GM19043 (cell line): ENCODE data around the gene CUX1.

Source experiments
- ATAC-seq: cut with Tn5 transposase; IDR thresholded peaks from one replicate; pipeline ENCODE4 v1.9.1; 2021; ENCODE audit warnings: low read depth; ENCODE audit not compliant: unreplicated experiment

CUX1 gene, protein sequence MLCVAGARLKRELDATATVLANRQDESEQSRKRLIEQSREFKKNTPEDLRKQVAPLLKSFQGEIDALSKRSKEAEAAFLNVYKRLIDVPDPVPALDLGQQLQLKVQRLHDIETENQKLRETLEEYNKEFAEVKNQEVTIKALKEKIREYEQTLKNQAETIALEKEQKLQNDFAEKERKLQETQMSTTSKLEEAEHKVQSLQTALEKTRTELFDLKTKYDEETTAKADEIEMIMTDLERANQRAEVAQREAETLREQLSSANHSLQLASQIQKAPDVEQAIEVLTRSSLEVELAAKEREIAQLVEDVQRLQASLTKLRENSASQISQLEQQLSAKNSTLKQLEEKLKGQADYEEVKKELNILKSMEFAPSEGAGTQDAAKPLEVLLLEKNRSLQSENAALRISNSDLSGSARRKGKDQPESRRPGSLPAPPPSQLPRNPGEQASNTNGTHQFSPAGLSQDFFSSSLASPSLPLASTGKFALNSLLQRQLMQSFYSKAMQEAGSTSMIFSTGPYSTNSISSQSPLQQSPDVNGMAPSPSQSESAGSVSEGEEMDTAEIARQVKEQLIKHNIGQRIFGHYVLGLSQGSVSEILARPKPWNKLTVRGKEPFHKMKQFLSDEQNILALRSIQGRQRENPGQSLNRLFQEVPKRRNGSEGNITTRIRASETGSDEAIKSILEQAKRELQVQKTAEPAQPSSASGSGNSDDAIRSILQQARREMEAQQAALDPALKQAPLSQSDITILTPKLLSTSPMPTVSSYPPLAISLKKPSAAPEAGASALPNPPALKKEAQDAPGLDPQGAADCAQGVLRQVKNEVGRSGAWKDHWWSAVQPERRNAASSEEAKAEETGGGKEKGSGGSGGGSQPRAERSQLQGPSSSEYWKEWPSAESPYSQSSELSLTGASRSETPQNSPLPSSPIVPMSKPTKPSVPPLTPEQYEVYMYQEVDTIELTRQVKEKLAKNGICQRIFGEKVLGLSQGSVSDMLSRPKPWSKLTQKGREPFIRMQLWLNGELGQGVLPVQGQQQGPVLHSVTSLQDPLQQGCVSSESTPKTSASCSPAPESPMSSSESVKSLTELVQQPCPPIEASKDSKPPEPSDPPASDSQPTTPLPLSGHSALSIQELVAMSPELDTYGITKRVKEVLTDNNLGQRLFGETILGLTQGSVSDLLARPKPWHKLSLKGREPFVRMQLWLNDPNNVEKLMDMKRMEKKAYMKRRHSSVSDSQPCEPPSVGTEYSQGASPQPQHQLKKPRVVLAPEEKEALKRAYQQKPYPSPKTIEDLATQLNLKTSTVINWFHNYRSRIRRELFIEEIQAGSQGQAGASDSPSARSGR (N-terminal part only)

DNA sequence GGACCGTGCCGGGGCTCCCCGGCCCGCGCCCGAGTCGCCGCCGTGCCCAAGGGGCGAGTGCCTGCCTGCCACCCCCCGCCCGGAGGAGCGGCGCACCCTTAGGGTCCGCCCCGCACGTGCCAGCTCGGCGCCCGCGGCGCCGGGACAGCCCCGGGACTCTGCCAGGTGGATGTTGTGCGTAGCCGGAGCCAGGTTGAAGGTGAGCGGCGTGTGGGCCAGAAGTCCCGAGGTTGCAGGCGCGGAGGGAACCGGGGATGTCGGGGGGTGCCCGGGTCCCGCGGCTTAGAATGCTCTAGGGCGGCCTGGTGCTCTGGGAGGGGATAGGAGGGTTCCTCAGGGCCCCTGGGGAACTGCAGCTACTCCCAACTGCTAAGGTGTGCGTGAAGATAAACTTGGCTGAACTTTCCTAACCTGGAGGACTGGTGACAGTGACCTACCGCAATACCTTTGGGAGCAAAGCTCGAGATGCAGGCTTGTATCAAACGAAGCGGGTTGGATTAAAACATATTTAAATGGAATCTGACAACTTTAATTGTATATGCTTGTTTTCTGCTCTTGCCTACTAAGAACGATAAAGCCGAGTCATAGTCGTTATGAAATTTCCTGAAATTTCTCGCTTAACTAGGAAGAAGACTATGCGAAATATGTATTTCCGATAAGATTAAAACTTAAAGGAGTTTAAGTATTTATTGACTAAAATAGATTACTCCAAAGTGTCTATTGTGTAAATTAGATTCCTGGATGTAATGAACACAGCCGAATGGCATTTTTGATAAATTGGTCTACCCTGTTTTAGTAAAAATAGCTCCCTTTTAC lies at the start of gene CUX1:
CUX1 (plus strand) TSS at position 156 of the 816 bp plus-strand sequence; CDS start at position 170, 14 bp downstream.
- no peak for ATAC-seq

DNA sequence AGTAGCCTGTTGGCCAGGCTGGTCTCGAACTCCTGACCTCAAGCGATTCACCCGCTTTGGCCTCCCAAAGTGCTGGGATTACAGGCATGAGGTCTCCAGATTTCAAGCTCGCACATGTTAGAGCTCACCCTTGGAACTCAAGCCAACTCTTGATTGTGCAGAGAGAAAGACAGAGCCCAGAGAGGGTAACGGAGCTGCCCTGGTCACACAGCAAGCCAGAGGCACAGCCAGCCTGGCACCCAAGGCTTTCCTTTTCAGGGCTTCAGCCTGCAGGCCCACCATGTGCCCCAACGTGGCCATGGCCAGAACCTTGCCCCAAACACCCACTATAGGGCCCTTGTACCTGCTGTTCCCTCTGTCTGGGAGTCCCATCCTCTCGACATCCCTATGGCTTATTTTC lies 49.1 kb upstream of the CUX1 start:
- ATAC-seq: no peak

GRCh38 chr7:101770466-101770865 lies 47.0 kb upstream of the CUX1 start:
- no peak for ATAC-seq

DNA sequence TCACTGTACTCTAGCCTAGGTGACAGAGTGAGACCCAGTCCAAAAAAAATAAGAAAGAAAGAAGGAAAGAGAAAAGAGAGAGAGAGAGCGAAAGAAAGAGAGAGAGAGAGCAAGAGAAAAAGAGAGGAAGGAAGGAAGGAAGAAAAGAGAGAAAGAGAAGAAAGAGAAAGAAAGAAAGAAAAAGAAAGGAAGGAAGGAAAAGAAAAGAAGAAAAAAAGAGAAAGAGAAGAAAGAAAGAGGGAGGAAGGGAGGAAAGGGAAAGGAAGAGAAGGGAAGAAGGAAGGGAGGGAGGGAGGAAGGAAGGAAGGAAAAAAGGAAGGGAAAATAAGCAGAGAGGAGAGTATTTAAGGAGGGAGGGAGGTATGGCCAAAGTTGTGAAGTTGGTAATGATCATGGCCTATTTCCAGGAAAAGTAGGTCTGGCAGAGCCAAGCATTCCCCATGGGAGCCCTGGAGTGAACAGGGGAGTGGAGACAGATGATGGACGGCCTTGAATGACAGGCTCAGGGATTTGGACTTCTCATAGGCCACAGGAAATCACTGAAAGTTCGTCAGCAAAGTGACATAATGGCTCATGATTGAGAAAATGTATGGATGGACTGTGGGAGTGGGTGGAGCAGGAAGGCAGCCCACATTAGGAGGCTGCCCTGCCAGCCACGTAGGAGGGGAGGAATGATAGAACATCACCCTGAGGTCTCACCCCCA lies 44.8 kb upstream of the CUX1 start:
- ATAC-seq: no peak

GRCh38 chr7:101775181-101775580 lies 42.2 kb upstream of the CUX1 start:
- no peak for ATAC-seq

GRCh38 chr7:101778026-101778580 lies 39.3 kb upstream of the CUX1 start:
- ATAC-seq: no peak

DNA sequence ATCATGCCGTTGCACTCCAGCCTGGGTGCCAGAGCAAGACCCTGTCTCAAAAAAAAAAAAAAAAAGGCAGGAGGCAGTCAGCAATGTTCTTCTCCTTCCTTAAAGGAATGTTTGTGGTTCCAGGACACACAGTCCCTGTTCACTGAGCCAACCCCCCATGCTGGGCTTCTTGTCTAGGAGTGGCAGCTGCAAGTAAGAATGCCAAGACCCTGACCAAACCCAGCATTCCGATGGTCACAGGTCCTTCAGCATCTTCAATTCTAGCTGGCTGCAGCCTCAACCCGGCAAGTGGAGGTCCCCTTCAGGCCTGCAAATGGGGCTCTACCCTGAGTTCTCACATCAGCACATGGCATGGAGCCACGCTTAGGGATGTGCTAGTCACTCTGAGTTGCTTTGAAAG lies 38.2 kb upstream of the CUX1 start:
- no peak for ATAC-seq

DNA sequence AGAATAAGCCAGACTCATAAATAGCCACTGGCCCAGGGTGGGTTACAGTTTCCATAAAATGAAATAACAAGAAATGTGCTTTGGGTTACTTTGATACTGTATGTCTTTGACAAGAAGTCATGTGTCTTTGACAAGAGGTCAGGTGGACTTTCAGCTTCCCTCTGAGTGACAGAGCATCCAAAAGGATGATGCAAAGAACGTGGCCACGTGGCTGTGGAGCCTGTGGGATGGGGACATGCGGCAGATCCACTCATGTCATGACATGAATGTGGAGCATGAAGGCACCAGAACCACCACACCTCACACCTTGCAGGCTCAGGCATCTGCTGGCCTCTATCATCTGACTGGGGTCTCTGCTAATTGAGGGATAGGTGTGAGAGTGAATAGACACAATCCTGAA lies 37.1 kb upstream of the CUX1 start:
- no peak for ATAC-seq

DNA sequence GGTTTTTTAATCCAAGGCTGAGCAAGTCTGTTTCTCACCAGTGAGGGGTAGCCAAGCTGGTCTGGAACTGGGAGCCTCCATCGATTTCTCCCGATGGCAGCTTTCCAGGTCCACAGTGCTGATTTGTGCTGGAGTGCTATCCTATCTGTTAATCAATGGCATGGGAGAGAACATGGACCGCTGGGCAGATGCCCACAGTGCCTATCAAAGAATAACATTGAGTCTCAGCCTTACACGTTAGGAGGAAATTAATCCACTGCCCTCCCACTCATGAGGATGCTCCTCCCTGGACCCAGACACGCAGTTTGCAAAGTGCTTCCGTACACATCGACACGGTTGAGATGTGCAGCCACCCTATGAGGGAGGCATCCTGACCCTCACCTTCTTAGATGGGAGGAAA lies 36.0 kb upstream of the CUX1 start:
- no peak for ATAC-seq

- ATAC-seq: no peak
These were observed 35.0 kb upstream of the CUX1 start for GRCh38 chr7:101782476-101782875.

GRCh38 chr7:101782896-101783295 lies 34.5 kb upstream of the CUX1 start:
- ATAC-seq: no peak

DNA sequence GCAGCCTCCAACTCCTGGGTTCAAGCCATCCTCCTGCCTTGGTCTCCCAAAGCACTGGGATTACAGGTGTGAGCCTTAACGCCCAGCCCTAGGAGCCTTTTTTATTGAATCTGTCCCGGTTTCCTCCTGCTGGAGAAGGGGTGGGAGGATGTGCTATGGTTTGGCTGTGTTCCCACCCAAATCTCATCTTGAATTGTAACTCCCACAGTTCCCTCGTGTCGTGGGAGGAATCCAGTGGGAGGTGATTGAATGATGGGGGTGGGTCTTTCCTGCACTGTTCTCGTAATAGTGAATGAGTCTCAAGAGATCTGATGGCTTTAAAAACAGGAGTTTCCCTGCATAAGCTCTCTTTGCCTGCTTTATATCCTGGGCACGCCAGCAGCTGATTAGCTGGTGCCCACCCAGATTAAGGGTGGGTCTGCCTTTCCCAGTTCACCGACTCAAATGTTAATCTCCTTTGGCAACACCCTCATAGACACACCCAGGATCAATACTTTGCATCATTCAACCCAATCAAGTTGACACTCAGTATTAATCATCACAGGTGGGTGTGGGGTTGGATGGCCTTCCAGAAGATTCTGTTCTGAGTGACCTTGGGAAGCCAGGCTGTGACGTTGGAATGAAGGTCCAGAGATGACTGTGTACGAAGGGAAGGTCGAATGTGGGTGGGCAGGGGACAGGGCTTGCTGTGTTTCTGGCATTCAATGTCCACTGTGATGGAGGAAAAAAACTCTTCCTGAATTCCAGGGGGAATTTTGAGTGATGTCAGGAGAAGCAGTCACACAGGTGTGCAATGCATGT lies 33.8 kb upstream of the CUX1 start:
- ATAC-seq: no peak

DNA sequence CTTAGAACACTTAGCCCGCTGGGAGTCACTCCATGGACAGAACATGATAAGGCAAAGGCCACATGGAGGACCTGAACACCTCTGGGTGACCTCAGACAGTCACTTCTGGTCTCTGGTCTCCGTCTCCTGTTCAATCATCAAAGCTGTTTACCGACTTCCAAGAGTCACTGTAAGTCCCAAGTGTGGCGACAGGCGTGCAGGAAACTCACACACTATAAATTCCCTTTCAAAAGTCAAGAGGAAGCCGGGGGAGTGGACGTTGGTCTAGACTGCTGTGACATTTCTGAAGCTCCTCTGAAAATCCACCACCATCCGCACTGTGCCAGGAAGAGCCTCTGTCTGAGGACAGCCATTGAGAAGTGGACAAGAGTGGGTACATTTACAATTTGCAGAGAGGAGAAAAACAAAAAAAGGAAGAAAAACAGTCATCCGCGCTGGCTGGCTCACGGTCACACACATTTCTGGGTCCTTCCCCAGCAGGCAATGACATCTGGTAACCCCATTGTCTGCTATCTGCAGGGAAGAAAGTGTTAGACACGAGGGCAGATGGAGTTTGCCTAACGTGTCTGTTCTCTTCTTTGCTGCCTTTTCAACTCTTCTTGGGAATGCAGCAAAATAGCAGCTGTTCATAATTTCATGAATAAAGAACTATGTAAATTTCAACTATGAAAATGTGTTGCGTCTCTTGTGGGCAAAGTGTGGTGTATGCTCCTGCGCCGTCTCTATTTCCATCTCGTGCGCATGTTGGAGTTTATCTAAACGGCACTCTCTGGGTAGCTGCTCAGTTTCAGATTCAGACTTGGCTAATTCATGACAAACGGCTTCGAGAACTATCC lies 32.9 kb upstream of the CUX1 start:
- no peak for ATAC-seq

- ATAC-seq: no peak
These were observed 29.6 kb upstream of the CUX1 start for GRCh38 chr7:101787864-101788263.

- ATAC-seq: no peak
These were observed 28.9 kb upstream of the CUX1 start for GRCh38 chr7:101788517-101788916.

DNA sequence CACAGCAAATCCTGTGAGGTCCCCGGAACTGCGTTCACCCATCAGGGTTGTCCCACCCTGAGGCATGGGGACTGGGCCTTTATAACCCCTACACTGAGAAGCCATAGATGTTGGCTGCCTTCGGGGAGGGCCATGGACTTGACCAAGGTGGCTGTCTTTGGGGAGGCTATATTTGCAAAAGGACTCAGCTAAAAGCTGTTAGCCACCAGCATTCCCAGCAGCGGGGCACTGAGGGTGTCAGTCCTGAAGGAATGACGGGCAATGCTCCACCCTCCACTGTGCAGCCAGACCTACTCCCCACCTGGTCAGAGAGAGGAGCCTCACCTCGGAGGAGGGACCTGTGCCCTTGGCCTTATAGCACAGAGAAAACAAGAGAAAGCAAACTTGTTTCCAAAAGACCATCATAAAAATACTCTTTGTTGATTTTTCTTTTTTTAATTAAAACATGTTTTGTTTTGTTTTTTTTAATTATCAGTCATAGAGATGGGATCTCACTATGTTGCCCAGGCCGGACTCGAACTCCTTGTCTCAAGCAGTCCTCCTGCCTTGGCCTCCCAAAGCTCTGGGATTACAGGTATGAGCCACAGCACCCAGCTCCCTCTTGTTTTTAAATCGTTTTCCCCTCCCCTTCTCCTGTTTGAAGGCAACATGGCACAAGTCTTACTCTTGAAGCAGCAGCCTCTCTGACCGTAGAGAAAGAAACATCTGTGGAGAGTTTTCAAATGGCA lies 26.7 kb upstream of the CUX1 start:
- ATAC-seq: no peak
